GM23338 (cell line): Measurements from ENCODE around the gene CXCL12. TPM values are rescaled to one million over a fixed set of nuclear protein-coding genes. Genes with fewer than 3 reads are reported as not detected.

Experiments
- CREB1 ChIP-seq: fragments of 250-450 bp; sonication (Bioruptor Pico); IDR thresholded peaks from 2 replicates; pipeline ENCODE4 v1.5.0; 2020; ENCODE audit warnings: low read depth, mild to moderate bottlenecking, moderate library complexity
- REST ChIP-seq: IDR thresholded peaks from one replicate; pipeline ENCODE4 v1.6.1; 2018; ENCODE audit warnings: antibody characterized with exemption; ENCODE audit not compliant: unreplicated experiment
- STAT1 ChIP-seq: IDR thresholded peaks from one replicate; pipeline ENCODE4 v1.6.1; 2016; ENCODE audit warnings: antibody characterized with exemption; ENCODE audit not compliant: unreplicated experiment
- ZNF114 ChIP-seq: fragments of 250-450 bp; sonication (Bioruptor Pico); IDR thresholded peaks from 2 replicates; pipeline ENCODE4 v1.5.0; 2020; ENCODE audit warnings: mild to moderate bottlenecking, moderate library complexity
- polyA plus RNA-seq: library from polyadenylated mRNA; unstranded; fragments of >200 nt; fragmentation: Nextera tagmentation; extraction: Ambion mirVana; gene quantifications from 2 replicates; pipeline ENCODE4 v1.2.1, GENCODE V29; 2016
- total RNA-seq: library from RNA; depleted of rRNA; stranded (reverse); fragments of >200 nt; shearing (Covaris generic); gene quantifications from 2 replicates; pipeline ENCODE4 v1.2.3, GENCODE V29; 2014
- TF ChIP-seq, protein P1 (sequence below): fragments of 250-450 bp; sonication (Bioruptor Pico); IDR thresholded peaks from 2 replicates; pipeline ENCODE4 v1.5.0; 2020; ENCODE audit warnings: mild to moderate bottlenecking, moderate library complexity

The CXCL12 gene
- total and polyA plus RNA-seq, 2 experiments from 2014 or later, result 53.8 to 58.5 TPM

DNA sequence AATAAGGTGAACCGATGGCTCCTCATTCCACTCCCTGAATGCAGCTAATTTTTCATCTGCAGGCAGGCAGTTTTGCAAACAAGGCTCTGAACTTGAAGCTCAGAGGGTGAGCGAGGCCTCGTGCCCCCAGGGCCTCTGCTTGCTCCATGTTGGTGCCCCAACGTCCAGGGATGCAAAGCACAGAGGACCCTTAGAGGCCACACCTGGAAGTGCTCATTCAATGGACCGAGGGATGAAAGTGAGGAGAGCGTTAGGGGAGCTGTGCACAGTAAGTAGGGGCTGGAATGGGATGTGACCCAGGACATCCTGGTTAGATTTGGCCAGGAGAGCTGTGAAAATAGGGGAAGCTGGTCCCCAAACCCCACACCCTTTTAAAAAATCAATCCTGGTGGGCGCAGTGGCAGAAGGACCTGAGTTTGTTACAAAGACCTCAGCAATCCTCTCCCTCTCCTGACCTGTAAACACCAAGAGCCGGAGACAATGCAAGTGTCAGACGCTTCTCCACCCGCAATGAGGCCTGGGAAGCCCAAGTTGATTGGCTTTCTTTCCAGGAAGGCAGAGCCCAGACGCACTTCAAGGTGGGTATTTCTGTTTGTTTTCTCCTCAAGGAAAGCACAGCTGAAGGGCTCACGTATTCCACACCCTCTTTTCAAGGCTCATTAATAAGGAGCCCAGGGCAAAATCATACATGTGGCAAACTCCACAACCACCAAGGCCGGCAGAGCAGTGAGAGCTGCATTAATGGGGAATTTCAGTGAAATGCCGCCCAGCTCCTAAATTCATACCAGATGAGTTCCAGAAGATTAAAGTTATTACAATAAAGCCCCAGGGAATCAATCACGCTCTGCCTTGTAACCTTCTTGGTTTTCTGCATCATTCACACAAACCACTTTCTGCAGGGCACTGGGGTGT is 14.1 kb upstream of the CXCL12 start (continued):
- TF ChIP-seq, protein P1, sequence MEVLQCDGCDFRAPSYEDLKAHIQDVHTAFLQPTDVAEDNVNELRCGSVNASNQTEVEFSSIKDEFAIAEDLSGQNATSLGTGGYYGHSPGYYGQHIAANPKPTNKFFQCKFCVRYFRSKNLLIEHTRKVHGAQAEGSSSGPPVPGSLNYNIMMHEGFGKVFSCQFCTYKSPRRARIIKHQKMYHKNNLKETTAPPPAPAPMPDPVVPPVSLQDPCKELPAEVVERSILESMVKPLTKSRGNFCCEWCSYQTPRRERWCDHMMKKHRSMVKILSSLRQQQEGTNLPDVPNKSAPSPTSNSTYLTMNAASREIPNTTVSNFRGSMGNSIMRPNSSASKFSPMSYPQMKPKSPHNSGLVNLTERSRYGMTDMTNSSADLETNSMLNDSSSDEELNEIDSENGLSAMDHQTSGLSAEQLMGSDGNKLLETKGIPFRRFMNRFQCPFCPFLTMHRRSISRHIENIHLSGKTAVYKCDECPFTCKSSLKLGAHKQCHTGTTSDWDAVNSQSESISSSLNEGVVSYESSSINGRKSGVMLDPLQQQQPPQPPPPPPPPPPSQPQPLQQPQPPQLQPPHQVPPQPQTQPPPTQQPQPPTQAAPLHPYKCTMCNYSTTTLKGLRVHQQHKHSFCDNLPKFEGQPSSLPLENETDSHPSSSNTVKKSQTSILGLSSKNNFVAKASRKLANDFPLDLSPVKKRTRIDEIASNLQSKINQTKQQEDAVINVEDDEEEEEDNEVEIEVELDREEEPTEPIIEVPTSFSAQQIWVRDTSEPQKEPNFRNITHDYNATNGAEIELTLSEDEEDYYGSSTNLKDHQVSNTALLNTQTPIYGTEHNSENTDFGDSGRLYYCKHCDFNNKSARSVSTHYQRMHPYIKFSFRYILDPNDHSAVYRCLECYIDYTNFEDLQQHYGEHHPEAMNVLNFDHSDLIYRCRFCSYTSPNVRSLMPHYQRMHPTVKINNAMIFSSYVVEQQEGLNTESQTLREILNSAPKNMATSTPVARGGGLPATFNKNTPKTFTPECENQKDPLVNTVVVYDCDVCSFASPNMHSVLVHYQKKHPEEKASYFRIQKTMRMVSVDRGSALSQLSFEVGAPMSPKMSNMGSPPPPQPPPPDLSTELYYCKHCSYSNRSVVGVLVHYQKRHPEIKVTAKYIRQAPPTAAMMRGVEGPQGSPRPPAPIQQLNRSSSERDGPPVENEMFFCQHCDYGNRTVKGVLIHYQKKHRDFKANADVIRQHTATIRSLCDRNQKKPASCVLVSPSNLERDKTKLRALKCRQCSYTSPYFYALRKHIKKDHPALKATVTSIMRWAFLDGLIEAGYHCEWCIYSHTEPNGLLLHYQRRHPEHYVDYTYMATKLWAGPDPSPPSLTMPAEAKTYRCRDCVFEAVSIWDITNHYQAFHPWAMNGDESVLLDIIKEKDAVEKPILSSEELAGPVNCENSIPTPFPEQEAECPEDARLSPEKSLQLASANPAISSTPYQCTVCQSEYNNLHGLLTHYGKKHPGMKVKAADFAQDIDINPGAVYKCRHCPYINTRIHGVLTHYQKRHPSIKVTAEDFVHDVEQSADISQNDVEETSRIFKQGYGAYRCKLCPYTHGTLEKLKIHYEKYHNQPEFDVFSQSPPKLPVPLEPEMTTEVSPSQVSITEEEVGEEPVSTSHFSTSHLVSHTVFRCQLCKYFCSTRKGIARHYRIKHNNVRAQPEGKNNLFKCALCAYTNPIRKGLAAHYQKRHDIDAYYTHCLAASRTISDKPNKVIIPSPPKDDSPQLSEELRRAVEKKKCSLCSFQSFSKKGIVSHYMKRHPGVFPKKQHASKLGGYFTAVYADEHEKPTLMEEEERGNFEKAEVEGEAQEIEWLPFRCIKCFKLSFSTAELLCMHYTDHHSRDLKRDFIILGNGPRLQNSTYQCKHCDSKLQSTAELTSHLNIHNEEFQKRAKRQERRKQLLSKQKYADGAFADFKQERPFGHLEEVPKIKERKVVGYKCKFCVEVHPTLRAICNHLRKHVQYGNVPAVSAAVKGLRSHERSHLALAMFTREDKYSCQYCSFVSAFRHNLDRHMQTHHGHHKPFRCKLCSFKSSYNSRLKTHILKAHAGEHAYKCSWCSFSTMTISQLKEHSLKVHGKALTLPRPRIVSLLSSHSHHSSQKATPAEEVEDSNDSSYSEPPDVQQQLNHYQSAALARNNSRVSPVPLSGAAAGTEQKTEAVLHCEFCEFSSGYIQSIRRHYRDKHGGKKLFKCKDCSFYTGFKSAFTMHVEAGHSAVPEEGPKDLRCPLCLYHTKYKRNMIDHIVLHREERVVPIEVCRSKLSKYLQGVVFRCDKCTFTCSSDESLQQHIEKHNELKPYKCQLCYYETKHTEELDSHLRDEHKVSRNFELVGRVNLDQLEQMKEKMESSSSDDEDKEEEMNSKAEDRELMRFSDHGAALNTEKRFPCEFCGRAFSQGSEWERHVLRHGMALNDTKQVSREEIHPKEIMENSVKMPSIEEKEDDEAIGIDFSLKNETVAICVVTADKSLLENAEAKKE, result no peak
- TF ChIP-seq REST, result no peak
- no peak for TF ChIP-seq CREB1
- no peak for TF ChIP-seq STAT1
- no peak for TF ChIP-seq ZNF114 (CRISPR knock-in tag)
